Activated gamma-delta T cell treated with Interleukin-2 at 50 U/mL for 16 hours (primary cell): ENCODE data around the gene TTC4.

ENCODE experiments used
- DNase-seq: peaks from one replicate; pipeline ENCODE4 v3.0.0-alpha.2; 2020

TTC4 gene

DNA sequence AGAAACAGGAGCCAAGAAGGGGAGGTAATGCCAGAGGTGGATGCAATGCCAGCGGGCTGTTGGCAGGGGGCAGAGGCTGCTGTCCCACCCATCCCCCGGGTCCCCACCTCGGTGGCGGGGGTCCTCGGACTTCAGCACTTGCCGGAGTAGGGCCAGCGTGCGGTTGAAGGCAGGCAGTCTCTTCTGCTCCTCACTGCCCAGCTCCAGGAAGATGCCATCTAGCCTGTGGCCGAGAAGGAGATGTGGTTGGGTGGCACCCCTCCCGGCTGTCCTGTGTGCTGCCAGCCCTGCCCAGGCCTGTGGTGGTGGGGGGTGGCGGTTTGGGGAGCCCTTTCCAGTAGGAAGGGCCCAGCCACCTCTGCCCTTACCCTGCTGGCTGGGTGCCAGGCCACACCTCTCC lies 71.9 kb downstream of the TTC4 start:
- DNase-seq, result no peak

DNA sequence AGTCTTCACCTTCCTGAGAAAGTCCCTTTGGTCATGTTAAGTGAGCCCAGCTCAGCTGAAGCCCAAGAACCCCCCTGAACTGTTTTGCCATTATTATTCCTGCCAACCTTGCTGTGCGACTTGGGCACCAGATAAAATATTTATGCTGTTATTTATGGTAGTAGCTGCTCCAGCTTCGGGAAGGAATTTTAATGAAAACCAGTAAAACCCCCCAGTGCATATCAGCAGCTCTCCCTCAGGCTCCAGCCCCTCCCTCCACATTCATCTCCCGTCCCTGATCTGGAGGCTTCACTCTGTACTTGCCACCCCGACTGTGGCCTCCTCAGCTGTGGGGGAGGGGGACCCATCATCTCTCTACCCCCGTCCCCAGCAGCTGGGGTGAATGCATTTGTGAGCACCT lies 72.8 kb downstream of the TTC4 start:
- no peak for DNase-seq

DNA sequence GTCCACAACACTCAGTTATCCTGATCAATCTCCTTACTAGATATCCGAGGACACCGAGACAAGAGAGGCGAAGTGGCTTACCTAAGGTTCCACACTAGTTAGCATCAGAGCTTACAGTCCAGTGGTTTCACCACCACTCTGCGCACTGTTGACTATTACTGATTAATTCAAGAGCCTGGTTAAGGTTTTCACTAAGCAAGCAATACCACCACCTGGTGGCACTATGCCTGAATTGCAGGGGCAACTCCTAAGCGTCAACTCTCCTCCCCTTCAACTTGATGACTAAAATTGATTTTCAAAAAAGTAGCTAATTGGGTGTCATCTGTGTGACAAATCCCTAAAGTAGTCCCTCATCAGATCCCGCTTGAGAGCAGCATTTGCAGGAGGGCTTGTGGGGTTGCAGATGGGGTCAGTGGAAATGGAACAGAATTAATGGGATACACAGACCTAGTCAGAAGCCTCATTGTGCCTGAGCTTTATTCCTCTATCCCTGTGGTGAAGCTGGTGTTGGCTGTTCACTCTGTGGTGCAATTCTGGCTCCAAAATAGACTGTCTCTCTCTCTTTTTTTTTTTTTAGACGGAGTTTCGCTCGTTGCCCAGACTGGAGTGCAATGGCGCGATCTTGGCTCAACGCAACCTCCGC lies 76.3 kb downstream of the TTC4 start:
- DNase-seq, result no peak
